GM21786 (cell line): ENCODE measurements around the gene EGF.
A peak's percentile ranks its signal among the peaks of the same experiment; 100 is the strongest.
"Not testable (repeated sequence)": the region's sequence is repeated elsewhere in the genome, so short reads cannot be mapped to it uniquely, and the experiment has no call there.

Source experiments
- ATAC-seq: cut with Tn5 transposase; IDR thresholded peaks from one replicate; pipeline ENCODE4 v1.9.1; 2021; ENCODE audit not compliant: unreplicated experiment

The EGF gene

GRCh38 chr4:110022457-110022856, 109.8 kb downstream of the EGF start:
- no peak for ATAC-seq

GRCh38 chr4:110025056-110025455, 112.4 kb downstream of the EGF start:
- no peak for ATAC-seq

- ATAC-seq: no peak
These were observed 113.0 kb downstream of the EGF start for GRCh38 chr4:110025718-110026117.

GRCh38 chr4:110032603-110033002, 119.9 kb downstream of the EGF start:
- ATAC-seq: no peak

- no peak for ATAC-seq
These were observed 120.8 kb downstream of the EGF start for GRCh38 chr4:110033355-110034025.

GRCh38 chr4:110034026-110034393, 121.3 kb downstream of the EGF start:
- peak; percentile 99 for ATAC-seq

- ATAC-seq: not testable (repeated sequence)
These were observed 126.5 kb downstream of the EGF start for GRCh38 chr4:110039164-110039563.

- no peak for ATAC-seq
These were observed 129.1 kb downstream of the EGF start for GRCh38 chr4:110041735-110042134.

- ATAC-seq: no peak
These were observed 130.1 kb downstream of the EGF start for GRCh38 chr4:110042545-110043517.

GRCh38 chr4:110046588-110047049, 133.9 kb downstream of the EGF start:
- no peak for ATAC-seq

- peak; percentile 67 for ATAC-seq
These were observed 137.6 kb downstream of the EGF start for GRCh38 chr4:110049951-110050925.

GRCh38 chr4:110055158-110055768, 142.6 kb downstream of the EGF start:
- peak; percentile 74 for ATAC-seq

GRCh38 chr4:110058677-110059076, 146.0 kb downstream of the EGF start:
- no peak for ATAC-seq

GRCh38 chr4:110059556-110060191, 147.0 kb downstream of the EGF start:
- ATAC-seq: peak; percentile 80

GRCh38 chr4:110061076-110061475, 148.4 kb downstream of the EGF start:
- ATAC-seq: no peak
